ENCODE data around the gene DPPA4. TPM values are rescaled to one million over a fixed set of nuclear protein-coding genes. Genes with fewer than 3 reads are reported as not detected.

DPPA4 gene
- total RNA-seq, 1 donor from 2014 or later, result 83.0 TPM

GRCh38 chr3:109328202-109328601, 9.1 kb downstream of the DPPA4 start:
- no peak overlapping the region for H2AFZ ChIP-seq (ENCODE audit: low read depth, low read length)
- H3K9ac ChIP-seq (ENCODE audit: low read length), result no peak overlapping the region
- DNase-seq (ENCODE audit: low read depth) (no peak), FAIRE-seq (no peak)
- H3K9me3 Mint-ChIP-seq (ENCODE audit: unreplicated experiment), result no peaks in the 10 kb centered on the region
- H3K4me3 Mint-ChIP-seq (ENCODE audit: unreplicated experiment), result no peak overlapping the region
- no peaks in the 10 kb centered on the region for H3K27me3 ChIP-seq (ENCODE audit: insufficient read depth, low read length)
- no peaks in the 10 kb centered on the region for H4K20me1 ChIP-seq (ENCODE audit: insufficient read depth, low read length)
- no peak overlapping the region for H3K27ac Mint-ChIP-seq (ENCODE audit: unreplicated experiment)
- no peak overlapping the region for H3K4me3 ChIP-seq (ENCODE audit: insufficient read depth, low read depth, low read length)
- H3K36me3 ChIP-seq (ENCODE audit: insufficient read depth, low read length), result no peaks in the 10 kb centered on the region
- no peaks in the 10 kb centered on the region for H3K4me1 Mint-ChIP-seq (ENCODE audit: low read depth, unreplicated experiment)
- H3K4me2 ChIP-seq (ENCODE audit: low read length), result no peak overlapping the region
- no peaks in the 10 kb centered on the region for H3K4me1 ChIP-seq (ENCODE audit: insufficient read depth, low read length)
- H3K27me3 Mint-ChIP-seq (ENCODE audit: low read depth, unreplicated experiment), result no peaks in the 10 kb centered on the region
- no peaks in the 10 kb centered on the region for H3K9me3 ChIP-seq (ENCODE audit: insufficient read depth, low read depth, low read length)
- H3K79me2 ChIP-seq (ENCODE audit: insufficient read depth, low read length), result no peaks in the 10 kb centered on the region
- peaks cover 8% of the 10 kb centered on the region for H3K36me3 Mint-ChIP-seq (ENCODE audit: low read depth, unreplicated experiment)
- no peak for TF ChIP-seq CTCF (IDR thresholded peaks at IDR 0.05; ENCODE audit: insufficient read depth, low read depth, low read length)
- TF ChIP-seq EZH2 (IDR thresholded peaks at IDR 0.05; ENCODE audit: insufficient read depth, low read length), result no peak
- no peak overlapping the region for H3K27ac ChIP-seq (ENCODE audit: low read depth, low read length)

GRCh38 chr3:109325657-109326056, 11.7 kb downstream of the DPPA4 start:
- Mint-ChIP-seq H3K27me3 (ENCODE audit: low read depth, unreplicated experiment) (no peaks in the 10 kb centered on the region), H3K27ac (ENCODE audit: unreplicated experiment) (no peak overlapping the region), H3K36me3 (ENCODE audit: low read depth, unreplicated experiment) (peaks cover 6% of the 10 kb centered on the region), H3K4me1 (ENCODE audit: low read depth, unreplicated experiment) (no peaks in the 10 kb centered on the region), H3K9me3 (ENCODE audit: unreplicated experiment) (no peaks in the 10 kb centered on the region), H3K4me3 (ENCODE audit: unreplicated experiment) (no peak overlapping the region)
- Histone ChIP-seq H2AFZ (ENCODE audit: low read depth, low read length) (no peak overlapping the region), H3K4me1 (ENCODE audit: insufficient read depth, low read length) (no peaks in the 10 kb centered on the region), H3K36me3 (ENCODE audit: insufficient read depth, low read length) (no peaks in the 10 kb centered on the region), H4K20me1 (ENCODE audit: insufficient read depth, low read length) (no peaks in the 10 kb centered on the region), H3K9ac (ENCODE audit: low read length) (no peak overlapping the region), H3K27ac (ENCODE audit: low read depth, low read length) (no peak overlapping the region), H3K9me3 (ENCODE audit: insufficient read depth, low read depth, low read length) (no peaks in the 10 kb centered on the region), H3K27me3 (ENCODE audit: insufficient read depth, low read length) (no peaks in the 10 kb centered on the region), H3K4me3 (ENCODE audit: insufficient read depth, low read depth, low read length) (no peak overlapping the region), H3K4me2 (ENCODE audit: low read length) (no peak overlapping the region), H3K79me2 (ENCODE audit: insufficient read depth, low read length) (no peaks in the 10 kb centered on the region)
- no peak for DNase-seq (ENCODE audit: low read depth)
- no peak for TF ChIP-seq CTCF (IDR thresholded peaks at IDR 0.05; ENCODE audit: insufficient read depth, low read depth, low read length)
- no peak for TF ChIP-seq EZH2 (IDR thresholded peaks at IDR 0.05; ENCODE audit: insufficient read depth, low read length)
- FAIRE-seq, result no peak

GRCh38 chr3:109325109-109325508, 12.2 kb downstream of the DPPA4 start:
- Histone ChIP-seq H3K79me2 (ENCODE audit: insufficient read depth, low read length) (no peaks in the 10 kb centered on the region), H3K27ac (ENCODE audit: low read depth, low read length) (no peak overlapping the region), H3K4me2 (ENCODE audit: low read length) (no peak overlapping the region), H3K4me1 (ENCODE audit: insufficient read depth, low read length) (no peaks in the 10 kb centered on the region), H3K36me3 (ENCODE audit: insufficient read depth, low read length) (no peaks in the 10 kb centered on the region), H4K20me1 (ENCODE audit: insufficient read depth, low read length) (no peaks in the 10 kb centered on the region), H2AFZ (ENCODE audit: low read depth, low read length) (no peak overlapping the region), H3K27me3 (ENCODE audit: insufficient read depth, low read length) (no peaks in the 10 kb centered on the region), H3K9ac (ENCODE audit: low read length) (no peak overlapping the region), H3K4me3 (ENCODE audit: insufficient read depth, low read depth, low read length) (no peak overlapping the region), H3K9me3 (ENCODE audit: insufficient read depth, low read depth, low read length) (no peaks in the 10 kb centered on the region)
- H3K9me3 Mint-ChIP-seq (ENCODE audit: unreplicated experiment), result no peaks in the 10 kb centered on the region
- TF ChIP-seq CTCF (IDR thresholded peaks at IDR 0.05; ENCODE audit: insufficient read depth, low read depth, low read length) (no peak), EZH2 (IDR thresholded peaks at IDR 0.05; ENCODE audit: insufficient read depth, low read length) (no peak)
- no peak overlapping the region for H3K4me3 Mint-ChIP-seq (ENCODE audit: unreplicated experiment)
- no peaks in the 10 kb centered on the region for H3K27me3 Mint-ChIP-seq (ENCODE audit: low read depth, unreplicated experiment)
- FAIRE-seq, result no peak
- H3K36me3 Mint-ChIP-seq (ENCODE audit: low read depth, unreplicated experiment), result peaks cover 6% of the 10 kb centered on the region
- no peak overlapping the region for H3K27ac Mint-ChIP-seq (ENCODE audit: unreplicated experiment)
- no peaks in the 10 kb centered on the region for H3K4me1 Mint-ChIP-seq (ENCODE audit: low read depth, unreplicated experiment)
- no peak for DNase-seq (ENCODE audit: low read depth)

All from astrocyte (in vitro differentiated cells and primary cell).